IMR-90 (cell line): Measurements from ENCODE around the gene GPR107. TPM values are rescaled to one million over a fixed set of nuclear protein-coding genes. Genes with fewer than 3 reads are reported as not detected.

Experiments
- CEBPB ChIP-seq: IDR thresholded peaks from 2 replicates; pipeline ENCODE4 v1.6.1; 2012; ENCODE audit warnings: low read depth, low read length, improper control_type of control experiment
- NFE2L2 ChIP-seq: fragments of 150-350 bp; IDR thresholded peaks from 2 replicates; pipeline ENCODE4 v1.6.1; 2016; ENCODE audit warnings: low read depth, mild to moderate bottlenecking, low read length
- polyA plus RNA-seq, 3 experiments: library from polyadenylated mRNA; depleted of rRNA; stranded (reverse); fragments of >200 nt; gene quantifications; 2 replicates each; pipeline ENCODE4 v1.2.3, GENCODE V29; 2012; ENCODE audit warnings: low replicate concordance in 1 of 3
- total RNA-seq: library from RNA; depleted of rRNA; stranded (reverse); fragments of >200 nt; gene quantifications from 2 replicates; pipeline ENCODE4 v1.2.3, GENCODE V29; 2012
- TF ChIP-seq, protein P1 (sequence below): fragments of 150-350 bp; IDR thresholded peaks from 2 replicates; pipeline ENCODE4 v1.6.1; 2016; ENCODE audit warnings: low read depth, mild to moderate bottlenecking, low read length, moderate library complexity, borderline replicate concordance

The GPR107 gene
- total and polyA plus RNA-seq, 2 of the 4 experiments (the other 2 are of a cell fraction): 16.7 to 21.6 TPM

DNA sequence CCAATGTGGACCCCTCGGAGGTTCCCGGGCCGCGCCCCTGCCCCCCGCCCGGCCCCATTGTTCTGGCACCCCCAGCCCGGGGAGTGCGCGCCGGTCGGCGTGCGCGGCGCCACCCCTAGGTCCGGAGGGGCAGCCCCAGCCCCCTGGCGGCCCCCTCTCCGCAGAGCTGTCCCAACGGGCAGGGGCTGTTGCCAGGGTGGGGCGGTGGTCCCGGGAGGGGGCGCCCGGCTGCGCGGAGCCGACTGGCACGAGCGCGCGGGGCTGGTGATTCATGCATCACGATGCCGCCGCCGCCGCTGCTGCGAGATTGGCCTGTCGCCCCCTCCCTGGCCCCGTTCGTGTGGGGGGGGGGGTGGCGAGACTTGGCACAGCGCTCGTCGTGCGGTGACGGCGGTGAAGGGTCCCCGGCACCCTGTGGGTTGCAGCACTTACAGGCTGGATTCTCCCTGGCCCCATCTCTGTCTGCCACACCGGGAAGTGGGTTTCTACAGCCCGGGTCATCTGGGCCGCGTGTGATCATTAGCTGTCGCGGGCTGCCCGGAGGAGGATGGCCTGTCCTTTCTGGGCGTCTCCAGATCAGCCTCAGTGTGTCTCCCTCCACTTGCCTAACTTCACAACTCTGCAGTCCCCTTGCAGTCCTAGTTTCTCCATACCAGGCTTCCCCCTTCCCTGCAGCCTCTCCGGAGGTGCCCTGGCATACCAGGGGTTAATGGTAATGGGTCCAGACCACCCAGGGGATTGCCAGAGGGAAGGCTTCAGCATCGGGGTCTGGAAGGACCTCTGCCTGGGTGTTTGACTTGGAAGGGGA is 119.4 kb downstream of the GPR107 start (continued):
- TF ChIP-seq, protein P1, sequence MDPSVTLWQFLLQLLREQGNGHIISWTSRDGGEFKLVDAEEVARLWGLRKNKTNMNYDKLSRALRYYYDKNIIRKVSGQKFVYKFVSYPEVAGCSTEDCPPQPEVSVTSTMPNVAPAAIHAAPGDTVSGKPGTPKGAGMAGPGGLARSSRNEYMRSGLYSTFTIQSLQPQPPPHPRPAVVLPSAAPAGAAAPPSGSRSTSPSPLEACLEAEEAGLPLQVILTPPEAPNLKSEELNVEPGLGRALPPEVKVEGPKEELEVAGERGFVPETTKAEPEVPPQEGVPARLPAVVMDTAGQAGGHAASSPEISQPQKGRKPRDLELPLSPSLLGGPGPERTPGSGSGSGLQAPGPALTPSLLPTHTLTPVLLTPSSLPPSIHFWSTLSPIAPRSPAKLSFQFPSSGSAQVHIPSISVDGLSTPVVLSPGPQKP: no peak
- TF ChIP-seq NFE2L2 (no peak), CEBPB (no peak)
